ENCODE results near the gene RALGPS1.

- TF ChIP-seq GATA3 (IDR thresholded peaks at IDR 0.05; ENCODE audit: low read depth, low read length) (no peak), GATA2 (IDR thresholded peaks at IDR 0.05; ENCODE audit: low read depth, low read length) (no peak)
Measured at GRCh38 chr9:126932871-126933321, 18.3 kb downstream of the RALGPS1 start.

Data from SH-SY5Y (cell line).